Measurements from ENCODE around the gene CDK5RAP2. TPM values are rescaled to one million over a fixed set of nuclear protein-coding genes. Genes with fewer than 3 reads are reported as not detected.

Gene CDK5RAP2
- total and polyA plus RNA-seq, 9 of the 15 experiments (the other 6 are each of a cell fraction or from before 2014, with no cell fraction given): 19.9 to 68.8 (median 42.2) TPM

DNA sequence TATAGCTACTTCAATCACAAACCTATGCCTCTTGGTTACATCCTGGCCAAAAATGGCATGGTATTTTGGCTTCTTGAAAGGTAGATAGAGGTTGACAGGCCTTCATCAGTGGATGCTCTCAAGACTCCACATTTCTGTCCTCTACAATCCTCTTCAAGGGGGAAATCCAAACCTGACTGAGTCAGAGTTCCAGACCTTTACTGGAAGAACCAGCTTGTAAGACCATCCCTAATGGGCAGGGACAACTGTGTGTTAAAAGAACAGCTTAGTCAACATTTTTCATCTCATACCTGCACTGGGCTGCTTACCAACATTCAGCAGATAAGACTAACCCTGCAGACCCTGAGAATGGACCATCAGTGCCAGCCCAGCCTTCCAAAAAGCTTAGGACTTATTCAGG is 155.7 kb downstream of the CDK5RAP2 start:
- Histone ChIP-seq H3K79me2 (ENCODE audit: control insufficient read depth, insufficient read depth, low read length) (no peaks in the 10 kb centered on the region), H3K4me2 (ENCODE audit: insufficient read depth, low read length) (no peak overlapping the region), H4K20me1 (replicated peaks; ENCODE audit: control insufficient read depth, insufficient read depth, low read length) (no peaks in the 10 kb centered on the region), H2AFZ (ENCODE audit: low read depth, low read length) (no peak overlapping the region), H3K9me3 (replicated peaks; ENCODE audit: control insufficient read depth, insufficient read depth, low read depth, low read length) (no peaks in the 10 kb centered on the region), H3K36me3 (ENCODE audit: control insufficient read depth, insufficient read depth, low read length) (peaks cover 53% of the 10 kb centered on the region), H3K4me3 (no peak overlapping the region), H3K4me1 (replicated peaks in 1 of 2; ENCODE audit: control insufficient read depth in 2 of 2, insufficient read depth in 2 of 2, low read length in 2 of 2) (no peaks in the 10 kb centered on the region), H3K27me3 (ENCODE audit: control insufficient read depth in 2 of 2, insufficient read depth in 2 of 2, low read length in 2 of 2) (no peaks in the 10 kb centered on the region), H3K27ac (ENCODE audit: extremely low read depth, low read depth, low read length) (no peak overlapping the region), H3K9ac (ENCODE audit: insufficient read depth in 1 of 2, low read depth in 2 of 2, low read length in 2 of 2) (no peak overlapping the region), H3K9me1 (ENCODE audit: control insufficient read depth, insufficient read depth, low read length) (no peaks in the 10 kb centered on the region)
- no TSS peak for BruUV-seq (replicated peaks)
- FAIRE-seq: no peak
- in situ Hi-C loops (cut with MboI): no loop called here
- no peak for DNase-seq (ENCODE audit: extremely low read depth in 1 of 4, low spot score in 3 of 4)
- POLR2A ChIA-PET: interaction anchor here (1.2 kb wide), 1 partner anchor 41 kb away, joined by 3 read pairs; no protein-coding TSS in a partner anchor
- intact Hi-C loops (cut with micrococcal nuclease): no loop called here
- CTCF ChIA-PET (ENCODE audit: low intra/inter-chr PET ratio): no interaction called here
- TF ChIP-seq ZNF316 (IDR thresholded peaks at IDR 0.05) (0 out of 2 replicates have a peak, but pooled peaks have one; percentile 13), REST (IDR thresholded peaks at IDR 0.05; ENCODE audit: borderline replicate concordance) (no peak), REST (CRISPR knock-in tag; IDR thresholded peaks at IDR 0.05; ENCODE audit: low read depth) (no peak)
- ATAC-seq: no peak

Data from K562 (cell line).